Measurements from ENCODE around the gene UVRAG.
"Not testable (repeated sequence)": the region's sequence is repeated elsewhere in the genome, so short reads cannot be mapped to it uniquely, and the experiment has no call there.

Gene UVRAG

DNA sequence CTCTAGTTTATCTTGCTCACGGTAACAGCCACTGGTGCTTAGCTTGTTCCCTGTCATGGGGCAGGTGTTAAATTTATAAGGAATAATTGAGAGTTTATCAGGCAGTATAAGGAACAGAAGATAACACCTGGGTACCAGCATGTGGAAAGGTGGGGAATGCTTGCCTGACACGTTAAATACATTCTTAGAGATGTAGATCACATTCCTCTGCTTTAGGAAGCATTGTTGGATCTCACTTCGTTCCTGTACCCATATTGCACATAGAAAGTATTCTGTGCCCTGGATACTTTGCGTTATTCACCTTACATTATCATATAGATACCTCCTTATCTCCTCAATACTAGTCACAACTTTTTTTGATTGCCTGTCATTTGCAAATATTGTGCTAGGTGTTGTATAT is 114.7 kb downstream of the UVRAG start:
- Mint-ChIP-seq H3K4me1 (peaks cover 23 to 39% of the 10 kb centered on the region in 2 donors), H3K4me3 (no peak overlapping the region), H3K27me3 (no peaks in the 10 kb centered on the region), H3K36me3 (peaks cover 50 to 58% of the 10 kb centered on the region in 2 donors), H3K27ac (no peak overlapping the region), H3K9me3 (peaks cover 0 to 3% of the 10 kb centered on the region in 2 donors)
- ATAC-seq (replicated peaks), result no peak
- no peak for DNase-seq

DNA sequence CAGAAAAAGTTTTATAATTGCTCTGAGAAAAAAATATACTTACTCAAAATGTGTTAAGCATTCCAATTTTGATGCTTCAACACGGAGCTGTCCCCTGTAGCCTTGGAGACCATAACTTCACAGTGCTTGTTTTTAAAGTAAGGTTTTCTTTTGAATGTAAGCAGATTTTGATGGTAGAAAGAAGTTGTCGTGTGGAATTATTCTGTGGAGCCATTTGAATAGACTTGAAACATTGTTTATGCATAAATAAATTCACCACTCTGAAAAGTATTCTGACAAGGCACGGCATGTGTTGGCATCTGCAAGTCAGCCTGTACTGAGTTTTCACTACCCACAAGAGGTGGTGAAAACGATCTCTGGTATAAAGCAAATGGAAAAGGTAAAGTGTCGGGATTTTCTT is 115.5 kb downstream of the UVRAG start:
- H3K36me3 Mint-ChIP-seq, result peaks cover 53 to 57% of the 10 kb centered on the region in 2 donors
- no peak overlapping the region for H3K4me3 Mint-ChIP-seq
- H3K27ac Mint-ChIP-seq, result no peak overlapping the region

DNA sequence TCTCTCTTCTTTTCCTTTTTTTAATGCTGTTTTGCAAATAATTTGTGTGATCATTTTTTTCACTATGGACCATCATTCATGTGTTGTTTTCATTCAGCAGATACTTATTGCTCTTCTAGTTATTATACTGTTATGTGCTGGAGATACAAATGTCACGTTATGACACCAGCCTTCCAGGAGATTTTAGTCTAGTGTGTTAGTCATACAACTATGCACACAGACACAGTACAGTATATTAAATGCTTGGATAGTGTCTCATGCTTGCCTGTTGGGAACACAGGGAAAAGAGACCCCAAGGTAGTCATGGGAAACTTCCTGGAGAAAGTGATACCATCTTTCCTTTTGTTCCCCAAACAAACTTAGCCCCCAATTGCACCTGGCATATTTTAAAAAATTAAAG is 116.1 kb downstream of the UVRAG start:
- H3K36me3 Mint-ChIP-seq, result peaks cover 58 to 61% of the 10 kb centered on the region in 2 donors
- no peak for ATAC-seq (replicated peaks)
- H3K4me3 Mint-ChIP-seq, result no peak overlapping the region
- no peaks in the 10 kb centered on the region for H3K27me3 Mint-ChIP-seq
- DNase-seq, result no peak
- H3K4me1 Mint-ChIP-seq, result peaks cover 20 to 49% of the 10 kb centered on the region in 2 donors
- H3K9me3 Mint-ChIP-seq, result peaks cover 0 to 3% of the 10 kb centered on the region in 2 donors
- H3K27ac Mint-ChIP-seq, result no peak overlapping the region

More for the DNA sequence above, 115.5 kb downstream of the UVRAG start:
- Mint-ChIP-seq H3K9me3 (peaks cover 0 to 3% of the 10 kb centered on the region in 2 donors), H3K27me3 (no peaks in the 10 kb centered on the region), H3K4me1 (peaks cover 21 to 47% of the 10 kb centered on the region in 2 donors)
- DNase-seq, result no peak
- ATAC-seq (replicated peaks), result no peak

DNA sequence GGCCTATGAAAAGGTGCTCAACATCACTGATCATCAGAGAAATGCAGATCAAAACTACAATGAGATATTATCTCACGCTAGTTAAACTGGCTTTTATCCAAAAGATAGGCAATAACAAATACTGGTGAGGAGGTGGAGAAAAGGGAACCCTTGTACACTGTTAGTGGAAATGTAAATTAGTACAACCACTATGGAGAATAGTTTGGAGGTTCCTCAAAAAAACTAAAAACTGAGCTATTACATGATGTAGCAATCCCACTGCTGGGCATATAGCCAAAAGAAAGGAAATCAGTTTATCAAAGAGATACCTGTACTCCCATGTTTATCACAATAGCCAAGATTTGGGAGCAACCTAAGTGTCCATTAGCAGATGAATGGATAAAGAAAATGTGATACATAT is 118.7 kb downstream of the UVRAG start:
- H3K36me3 Mint-ChIP-seq, result peaks cover 40 to 44% of the 10 kb centered on the region in 2 donors
- H3K4me3 Mint-ChIP-seq; H3K27me3 Mint-ChIP-seq; H3K27ac Mint-ChIP-seq; ATAC-seq (replicated peaks); H3K9me3 Mint-ChIP-seq; DNase-seq: not testable (repeated sequence)
- peaks cover 8 to 23% of the 10 kb centered on the region in 2 donors for H3K4me1 Mint-ChIP-seq

DNA sequence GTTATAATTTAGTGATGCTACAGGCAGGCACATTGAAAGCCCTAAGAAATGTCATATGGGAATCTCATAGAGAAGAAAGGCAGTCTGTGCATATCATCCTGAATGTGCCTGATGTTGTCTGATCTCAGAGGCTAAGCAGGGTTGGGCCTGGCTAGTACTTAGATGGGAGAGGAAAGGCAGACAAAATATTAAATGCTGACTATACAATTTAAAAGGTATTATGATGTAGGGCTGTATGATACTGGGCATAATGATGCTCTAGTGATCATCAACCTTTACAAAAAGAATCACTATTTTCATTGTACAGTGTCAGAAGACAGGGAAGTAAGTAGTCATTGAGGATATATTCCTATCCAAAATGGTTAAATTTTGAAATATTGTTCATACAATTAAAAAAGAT is 119.8 kb downstream of the UVRAG start:
- Mint-ChIP-seq H3K27me3 (no peaks in the 10 kb centered on the region), H3K36me3 (peaks cover 40 to 44% of the 10 kb centered on the region in 2 donors), H3K4me1 (peaks cover 5 to 23% of the 10 kb centered on the region in 2 donors), H3K27ac (peak overlapping the region; percentile 11), H3K4me3 (no peak overlapping the region), H3K9me3 (no peaks in the 10 kb centered on the region)
- ATAC-seq (replicated peaks) (no peak), DNase-seq (no peak)

DNA sequence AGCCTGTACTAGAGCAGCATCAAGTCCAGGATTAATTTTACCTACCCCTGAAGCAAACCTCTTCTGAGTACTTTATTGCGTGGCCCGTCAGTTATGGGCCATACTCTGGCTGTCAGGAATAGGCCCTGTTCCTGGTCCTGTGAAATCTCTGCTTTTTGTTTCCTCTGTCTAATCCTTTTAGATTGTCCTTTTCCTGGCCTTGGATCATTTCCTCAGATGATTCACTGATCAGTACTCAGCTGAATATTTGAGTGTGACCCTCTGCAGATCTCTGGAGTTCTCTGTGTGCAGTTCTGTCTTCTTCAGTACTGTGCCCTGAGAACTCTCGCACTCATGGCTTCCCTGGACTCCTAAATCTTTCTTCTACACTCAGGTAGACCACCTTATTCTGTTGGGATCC is 123.5 kb downstream of the UVRAG start:
- no peak for DNase-seq
- Mint-ChIP-seq H3K27me3 (no peaks in the 10 kb centered on the region), H3K36me3 (peaks cover 20 to 28% of the 10 kb centered on the region in 2 donors), H3K4me3 (no peak overlapping the region), H3K9me3 (no peaks in the 10 kb centered on the region), H3K27ac (no peak overlapping the region), H3K4me1 (peaks cover 9 to 26% of the 10 kb centered on the region in 2 donors)
- no peak for ATAC-seq (replicated peaks)

DNA sequence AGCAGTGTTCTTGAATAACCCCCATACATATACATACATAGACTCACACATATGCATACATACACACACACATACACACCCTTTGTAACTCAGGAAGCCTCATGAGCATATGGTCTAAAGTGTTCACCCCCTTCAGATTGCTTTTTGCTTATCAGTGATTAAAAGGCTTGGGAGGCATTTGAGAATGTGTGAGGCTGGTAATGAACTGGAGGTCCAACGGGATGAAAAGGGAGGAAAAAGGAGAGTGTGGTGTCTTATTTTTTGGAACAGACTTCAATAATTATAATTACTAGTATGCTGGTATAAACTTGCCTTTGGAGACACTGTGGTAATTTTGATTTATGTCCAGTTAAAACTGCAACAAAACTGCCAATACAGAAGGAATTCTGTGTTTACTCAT is 124.5 kb downstream of the UVRAG start:
- no peak for ATAC-seq (replicated peaks)

DNA sequence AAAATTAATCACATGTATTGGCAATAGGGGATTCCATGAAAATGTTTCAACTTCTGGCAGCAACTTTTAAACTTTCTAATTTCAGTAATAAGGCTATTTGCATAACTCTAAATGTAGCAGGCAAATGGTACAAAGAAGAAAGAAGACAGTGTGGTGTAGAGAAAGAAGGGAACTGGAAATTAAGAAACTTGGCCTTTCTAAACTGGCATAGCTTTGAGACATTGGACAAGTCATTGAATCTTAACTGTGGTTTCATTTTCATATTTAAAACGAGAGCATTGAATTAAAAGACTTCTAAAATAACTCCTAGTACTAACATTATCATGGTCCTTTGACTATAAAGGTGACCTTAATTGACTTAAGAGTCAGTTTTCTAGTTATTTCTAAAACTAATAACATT is 125.0 kb downstream of the UVRAG start:
- peaks cover 16 to 36% of the 10 kb centered on the region in 2 donors for H3K4me1 Mint-ChIP-seq
- ATAC-seq (replicated peaks) (peak; percentile 46 to 71), DNase-seq (no peak)
- peak overlapping the region; percentile 49 for H3K27ac Mint-ChIP-seq
- H3K36me3 Mint-ChIP-seq, result peaks cover 14 to 29% of the 10 kb centered on the region in 2 donors
- H3K27me3 Mint-ChIP-seq, result no peaks in the 10 kb centered on the region
- no peaks in the 10 kb centered on the region for H3K9me3 Mint-ChIP-seq
- H3K4me3 Mint-ChIP-seq, result no peak overlapping the region

More for the DNA sequence above, 124.5 kb downstream of the UVRAG start:
- no peak for DNase-seq
- peaks cover 14 to 35% of the 10 kb centered on the region in 2 donors for H3K4me1 Mint-ChIP-seq
- no peaks in the 10 kb centered on the region for H3K27me3 Mint-ChIP-seq
- H3K9me3 Mint-ChIP-seq, result no peaks in the 10 kb centered on the region
- no peak overlapping the region for H3K4me3 Mint-ChIP-seq
- peaks cover 16 to 29% of the 10 kb centered on the region in 2 donors for H3K36me3 Mint-ChIP-seq
- no peak overlapping the region for H3K27ac Mint-ChIP-seq

DNA sequence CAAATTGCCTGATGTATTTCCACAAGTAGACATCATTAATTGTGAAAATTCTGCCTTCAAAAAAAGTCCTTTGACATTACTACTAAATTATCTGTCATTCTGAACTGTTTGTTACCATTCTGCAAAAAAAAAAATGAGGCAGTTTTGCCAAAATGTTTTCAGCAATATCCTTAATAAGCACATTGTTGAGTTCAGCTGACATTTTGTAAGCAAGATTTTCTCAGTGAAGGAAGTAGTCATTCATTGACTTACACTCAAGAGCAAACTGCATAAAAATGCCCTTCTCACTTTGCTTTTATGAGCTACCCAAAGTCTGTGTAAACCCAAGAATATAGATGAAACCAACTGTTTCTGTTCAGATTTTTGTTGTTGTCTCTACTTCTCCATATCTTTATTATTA is 125.9 kb downstream of the UVRAG start:
- H3K4me1 Mint-ChIP-seq, result peaks cover 22 to 36% of the 10 kb centered on the region in 2 donors
- H3K4me3 Mint-ChIP-seq, result no peak overlapping the region
- H3K27ac Mint-ChIP-seq, result no peak overlapping the region
- H3K9me3 Mint-ChIP-seq, result no peaks in the 10 kb centered on the region
- ATAC-seq (replicated peaks), result peak in 1 of 2 donors; percentile 50
- no peaks in the 10 kb centered on the region for H3K27me3 Mint-ChIP-seq
- DNase-seq, result no peak
- H3K36me3 Mint-ChIP-seq, result peaks cover 6 to 27% of the 10 kb centered on the region in 2 donors

DNA sequence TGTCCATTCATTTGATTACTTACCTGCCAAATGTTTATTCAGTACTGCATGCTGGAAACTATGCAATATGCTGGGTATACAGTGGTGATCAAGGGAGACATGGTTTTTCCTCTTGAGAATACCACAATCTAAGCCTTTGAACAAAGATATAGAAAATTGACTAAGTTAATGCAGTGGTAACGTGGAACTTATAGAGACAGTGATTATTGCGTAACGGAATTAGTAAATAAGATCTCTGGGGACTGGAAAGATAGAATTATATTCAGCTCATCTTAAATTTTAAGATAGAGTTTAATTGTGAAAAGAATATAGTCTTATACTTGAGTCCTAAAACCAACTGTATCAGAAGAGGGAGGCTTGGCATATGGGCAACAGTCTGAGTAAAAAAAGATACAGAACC is 129.5 kb downstream of the UVRAG start:
- Mint-ChIP-seq H3K36me3 (peaks cover 5 to 33% of the 10 kb centered on the region in 2 donors), H3K4me1 (peaks cover 35 to 50% of the 10 kb centered on the region in 2 donors), H3K27ac (no peak overlapping the region), H3K27me3 (no peaks in the 10 kb centered on the region), H3K4me3 (no peak overlapping the region), H3K9me3 (no peaks in the 10 kb centered on the region)
- DNase-seq, result no peak
- no peak for ATAC-seq (replicated peaks)

DNA sequence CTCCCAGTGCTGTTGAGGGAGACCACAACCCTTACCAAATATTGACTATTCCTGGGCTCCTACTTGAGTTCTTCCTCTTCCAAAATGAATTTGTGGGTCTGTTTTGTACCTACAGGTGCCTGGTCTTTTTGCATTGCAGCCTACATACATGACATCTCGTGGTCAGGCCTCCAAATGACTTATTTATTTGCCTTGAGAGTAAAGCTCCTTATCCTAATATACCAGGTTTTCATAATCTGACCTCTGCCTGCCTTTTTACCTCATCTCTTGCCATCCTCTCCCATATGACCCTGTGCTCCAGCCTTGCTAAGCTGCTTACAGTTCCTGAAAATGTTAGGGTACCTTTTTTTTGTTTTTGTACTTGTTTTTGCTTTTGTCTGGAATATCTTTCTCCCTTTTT is 130.4 kb downstream of the UVRAG start:
- no peaks in the 10 kb centered on the region for H3K9me3 Mint-ChIP-seq
- no peak overlapping the region for H3K4me3 Mint-ChIP-seq
- no peaks in the 10 kb centered on the region for H3K27me3 Mint-ChIP-seq
- ATAC-seq (replicated peaks) (no peak), DNase-seq (no peak)
- peak overlapping the region; percentile 14 for H3K27ac Mint-ChIP-seq
- peaks cover 37 to 50% of the 10 kb centered on the region in 2 donors for H3K4me1 Mint-ChIP-seq
- peaks cover 5 to 34% of the 10 kb centered on the region in 2 donors for H3K36me3 Mint-ChIP-seq

DNA sequence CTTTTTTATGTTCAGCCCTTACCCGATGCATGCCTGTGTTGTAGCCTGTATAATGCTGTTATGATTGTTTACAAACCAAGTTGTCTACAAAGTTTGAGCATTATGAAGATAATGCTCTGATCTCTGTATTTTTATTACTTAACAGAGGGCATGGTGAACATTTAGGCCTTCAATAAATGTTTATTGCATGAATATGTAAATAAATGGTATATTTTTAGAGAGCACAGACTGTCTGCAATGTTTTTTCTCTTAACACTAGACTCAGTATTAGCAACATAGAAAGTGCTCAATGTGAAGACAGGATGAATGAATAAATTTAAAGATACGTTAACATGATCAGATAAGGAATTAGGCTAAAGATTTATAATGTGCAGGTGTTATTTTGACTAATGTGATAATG is 130.9 kb downstream of the UVRAG start:
- Mint-ChIP-seq H3K27ac (peak overlapping the region; percentile 14), H3K36me3 (peaks cover 7 to 39% of the 10 kb centered on the region in 2 donors)

DNA sequence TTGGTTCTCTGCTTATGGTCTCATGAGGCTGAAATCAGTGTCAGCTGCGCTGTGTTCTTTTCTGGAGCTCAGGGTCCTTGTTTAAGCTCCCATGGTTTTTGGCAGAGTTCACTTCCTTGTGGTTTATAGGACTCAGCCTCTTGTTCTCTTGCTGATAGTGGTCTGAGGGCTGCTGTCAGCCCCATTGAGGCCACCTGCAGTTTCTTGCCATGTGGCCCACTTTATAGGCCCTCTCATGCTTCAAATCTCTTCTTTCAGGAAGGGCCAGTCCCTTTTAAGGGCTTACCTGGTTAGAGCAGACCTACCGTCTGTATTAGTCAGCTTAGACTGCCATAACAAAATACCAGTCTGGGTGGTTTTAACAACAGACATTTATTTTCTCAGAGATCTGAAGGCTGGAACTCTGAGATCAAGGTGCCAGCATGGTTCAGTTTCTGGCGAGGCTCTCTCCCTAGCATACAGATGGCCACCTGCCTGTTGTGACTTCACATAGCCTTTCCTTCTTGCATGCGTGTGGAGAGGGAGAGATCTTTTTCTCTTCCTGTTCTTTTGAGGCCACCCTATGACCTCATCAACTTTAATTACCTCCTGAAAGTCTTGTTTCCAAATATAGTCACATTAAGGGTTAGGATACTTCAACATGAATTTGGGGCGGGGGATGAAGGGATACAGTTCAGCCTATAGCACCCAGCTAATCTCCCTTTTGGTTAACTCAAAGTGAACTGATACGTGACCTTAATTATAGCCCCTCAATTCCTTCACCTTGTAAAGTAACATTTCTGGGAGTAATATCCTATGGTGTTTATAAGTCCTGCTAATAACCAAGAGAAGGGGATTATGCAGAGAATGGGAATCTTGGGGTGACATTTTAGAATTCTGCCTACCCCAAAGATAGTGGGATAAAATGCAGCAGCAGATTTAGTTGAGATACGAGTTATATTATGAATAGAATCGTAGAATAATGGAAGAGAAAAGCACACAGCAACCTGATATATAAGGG is 131.8 kb downstream of the UVRAG start:
- peaks cover 8 to 35% of the 10 kb centered on the region in 2 donors for H3K36me3 Mint-ChIP-seq
- H3K4me3 Mint-ChIP-seq, result peak overlapping the region in 1 of 2 donors; percentile 36
- peaks cover 41 to 44% of the 10 kb centered on the region in 2 donors for H3K4me1 Mint-ChIP-seq
- DNase-seq (no peak), ATAC-seq (replicated peaks) (peak; percentile 52 to 56)
- H3K9me3 Mint-ChIP-seq, result no peaks in the 10 kb centered on the region
- no peaks in the 10 kb centered on the region for H3K27me3 Mint-ChIP-seq
- H3K27ac Mint-ChIP-seq, result peak overlapping the region; percentile 73

More for the DNA sequence above, 130.9 kb downstream of the UVRAG start:
- DNase-seq (no peak), ATAC-seq (replicated peaks) (no peak)
- Mint-ChIP-seq H3K27me3 (no peaks in the 10 kb centered on the region), H3K4me1 (peaks cover 40 to 50% of the 10 kb centered on the region in 2 donors), H3K9me3 (no peaks in the 10 kb centered on the region), H3K4me3 (peak overlapping the region in 1 of 2 donors; percentile 39)

DNA sequence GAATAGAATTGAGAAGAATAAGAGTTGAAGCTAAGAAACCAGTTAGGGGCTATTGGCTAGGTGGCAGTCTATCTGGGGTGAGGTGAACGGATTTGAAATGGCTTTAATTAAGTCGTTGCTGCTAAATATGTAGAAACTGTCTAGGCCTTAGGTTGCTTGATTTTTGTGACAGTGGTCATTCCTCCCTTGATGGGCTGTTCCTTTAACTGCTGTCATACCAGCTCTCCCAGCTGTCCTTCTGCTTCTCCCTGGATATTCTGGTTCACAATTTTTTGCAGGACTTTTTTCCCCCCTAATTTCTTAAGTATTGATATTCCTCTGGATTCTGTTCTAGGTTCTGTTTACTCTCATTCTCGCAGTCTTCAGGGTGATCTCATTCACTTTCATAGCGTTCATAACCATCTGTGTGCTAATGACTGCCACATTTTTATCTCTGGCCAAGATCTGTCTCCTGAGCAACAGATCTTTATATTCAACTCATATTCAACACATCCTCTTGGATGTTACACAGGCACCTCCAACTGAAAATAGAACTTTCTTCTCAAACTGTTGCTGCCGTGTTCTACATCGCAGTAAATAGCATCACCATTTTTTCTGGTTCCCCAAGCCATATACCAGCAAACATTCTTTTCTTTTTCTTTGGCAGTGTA is 134.1 kb downstream of the UVRAG start:
- no peaks in the 10 kb centered on the region for H3K9me3 Mint-ChIP-seq
- no peak overlapping the region for H3K4me3 Mint-ChIP-seq

More for the DNA sequence above, 134.1 kb downstream of the UVRAG start:
- DNase-seq (no peak), ATAC-seq (replicated peaks) (no peak)
- Mint-ChIP-seq H3K36me3 (peaks cover 12 to 32% of the 10 kb centered on the region in 2 donors), H3K4me1 (peaks cover 42 to 48% of the 10 kb centered on the region in 2 donors), H3K27me3 (no peaks in the 10 kb centered on the region), H3K27ac (no peak overlapping the region)

Measured in stimulated activated naive B cell treated with anti-CD40 and anti-IgM and Interleukin-4, amounts not matched to agents 10 μg/mL and 1 μg/mL and 100 μg/mL, for 72 hours (primary cell).